SK-MEL-5 (cell line): ENCODE measurements around the gene TEX48. TPM values are rescaled to one million over a fixed set of nuclear protein-coding genes. Genes with fewer than 3 reads are reported as not detected.

ENCODE experiments used
- DNase-seq: peaks from one replicate; pipeline ENCODE4 v3.0.0-alpha.2; 2016; ENCODE audit warnings: low read depth, low spot score
- in situ Hi-C: cut with HindIII; loops from 2 replicates; pipeline ENCODE4 v1.10.0; 2016; ENCODE audit warnings: low sequenced_read_pairs, high pct_unique_total_duplicates, low pct_unique_long_range_greater_than_20kb
- total RNA-seq: library from RNA; depleted of rRNA; stranded (reverse); fragments of >200 nt; shearing (Covaris generic); gene quantifications from 2 replicates; pipeline ENCODE4 v1.2.3, GENCODE V29; 2014

Gene TEX48
- total RNA-seq, 1 experiment from 2014 or later = not detected

- DNase-seq = no peak
- in situ Hi-C loops = no loop called here
Observed at GRCh38 chr9:114678130-114678529, 3.9 kb downstream of the TEX48 start.

DNA sequence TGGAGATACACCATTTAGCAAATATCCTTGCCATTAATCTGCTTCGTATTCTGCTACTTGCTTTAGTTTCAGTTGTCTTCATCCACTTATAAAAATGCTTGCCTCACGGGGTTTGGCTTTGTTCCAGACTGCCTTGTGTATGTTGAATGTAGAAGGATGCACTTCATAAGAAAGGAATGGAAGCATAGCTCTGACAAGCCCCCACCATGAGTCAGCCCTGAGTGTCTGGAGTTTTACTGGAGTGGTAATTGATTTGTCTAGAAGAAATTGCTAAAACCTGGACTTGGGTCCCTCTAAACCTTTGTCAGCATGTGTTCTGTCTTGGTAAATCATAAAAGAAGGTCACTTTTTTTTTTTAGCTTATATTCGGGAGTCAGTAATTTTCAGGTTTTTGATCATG, 4.6 kb downstream of the TEX48 start:
- peak; percentile 85 for DNase-seq
- in situ Hi-C loops = no loop called here

- in situ Hi-C loops = no loop called here
- DNase-seq = no peak
Observed at GRCh38 chr9:114676901-114677300, 5.1 kb downstream of the TEX48 start.

- in situ Hi-C loops = no loop called here
- no peak for DNase-seq
Observed at GRCh38 chr9:114674798-114675540, 7.0 kb downstream of the TEX48 start.

- DNase-seq = no peak
- in situ Hi-C loops = no loop called here
Observed at GRCh38 chr9:114674076-114674797, 7.8 kb downstream of the TEX48 start.

DNA sequence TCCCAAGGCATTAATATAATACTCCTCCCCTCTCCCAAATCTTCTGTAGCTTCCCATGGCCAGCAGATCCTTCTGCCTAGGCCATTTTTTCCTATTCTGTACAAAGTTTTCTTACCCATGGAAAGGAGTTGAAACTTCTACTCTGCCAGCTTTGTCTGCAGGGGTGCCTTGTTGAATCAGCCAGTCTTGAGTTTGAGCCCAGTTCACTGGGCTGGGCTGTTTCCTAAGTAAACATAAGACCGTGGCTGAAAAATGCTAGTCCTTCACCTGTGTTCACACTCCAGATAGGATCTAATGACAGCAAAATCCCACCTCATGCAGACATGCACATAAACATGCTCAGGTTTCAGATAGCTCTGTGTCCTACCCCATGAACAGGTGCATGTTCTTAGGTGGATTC, 10.4 kb downstream of the TEX48 start:
- DNase-seq = no peak
- in situ Hi-C loops = no loop called here

DNA sequence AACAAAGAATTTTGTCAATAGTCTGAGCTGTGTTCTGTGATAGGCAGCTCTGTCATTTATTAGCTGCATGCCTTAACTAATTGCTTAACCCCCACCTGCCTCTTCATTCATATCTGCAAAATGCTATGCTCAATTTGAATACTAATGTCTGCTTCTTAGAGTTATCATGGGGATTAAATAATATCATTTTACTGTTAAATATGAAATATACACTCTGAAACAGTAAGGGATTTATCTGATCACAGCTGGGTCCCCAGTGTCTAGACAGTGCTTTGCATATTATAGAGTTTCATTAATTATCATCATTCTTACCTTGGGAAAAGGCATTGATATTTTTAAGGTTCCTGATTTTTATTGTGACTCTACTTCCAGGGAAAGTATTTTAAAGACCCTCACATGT, 12.0 kb downstream of the TEX48 start:
- no peak for DNase-seq
- in situ Hi-C loops = no loop called here

DNA sequence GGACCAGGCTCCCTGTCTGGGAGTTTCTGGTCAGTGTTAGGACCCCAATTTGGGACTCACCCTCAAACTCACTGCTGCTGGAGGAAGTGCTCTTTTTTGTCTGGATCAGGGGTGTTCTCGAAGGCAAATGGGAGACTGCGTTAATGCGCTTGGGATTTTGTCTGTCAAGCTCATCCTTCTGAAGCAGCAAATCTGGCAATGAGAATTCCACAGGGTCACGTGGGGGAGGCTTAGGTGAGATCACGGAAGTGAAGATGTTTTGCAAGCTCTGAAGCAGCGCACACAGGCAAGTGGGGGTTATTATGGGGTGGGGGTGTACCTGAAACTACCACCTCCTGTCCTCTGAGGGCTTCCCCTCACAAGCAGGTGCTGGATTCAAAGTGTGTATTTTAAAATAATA, 13.8 kb downstream of the TEX48 start:
- no peak for DNase-seq
- in situ Hi-C loops = no loop called here

DNA sequence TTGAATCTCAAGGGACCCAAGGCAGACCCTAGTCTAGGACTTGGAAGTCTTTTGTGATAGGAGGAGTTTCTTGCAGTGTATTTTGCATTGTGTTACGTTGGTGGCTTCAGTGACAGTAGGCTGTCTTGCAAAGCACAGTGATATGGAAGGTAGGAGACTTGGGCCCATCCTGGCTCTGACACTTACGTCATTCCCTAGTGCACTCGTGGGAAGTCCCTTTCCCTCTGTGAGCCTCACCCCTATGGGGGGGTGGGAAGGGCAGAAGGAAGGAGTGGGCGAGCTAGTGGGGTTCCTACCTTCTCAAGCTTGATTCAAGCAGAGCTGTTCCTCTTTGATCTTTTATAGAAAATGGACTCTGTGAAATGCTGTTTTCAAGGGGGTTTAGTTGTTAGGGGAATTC, 15.1 kb downstream of the TEX48 start:
- no peak for DNase-seq
- in situ Hi-C loops = no loop called here

DNA sequence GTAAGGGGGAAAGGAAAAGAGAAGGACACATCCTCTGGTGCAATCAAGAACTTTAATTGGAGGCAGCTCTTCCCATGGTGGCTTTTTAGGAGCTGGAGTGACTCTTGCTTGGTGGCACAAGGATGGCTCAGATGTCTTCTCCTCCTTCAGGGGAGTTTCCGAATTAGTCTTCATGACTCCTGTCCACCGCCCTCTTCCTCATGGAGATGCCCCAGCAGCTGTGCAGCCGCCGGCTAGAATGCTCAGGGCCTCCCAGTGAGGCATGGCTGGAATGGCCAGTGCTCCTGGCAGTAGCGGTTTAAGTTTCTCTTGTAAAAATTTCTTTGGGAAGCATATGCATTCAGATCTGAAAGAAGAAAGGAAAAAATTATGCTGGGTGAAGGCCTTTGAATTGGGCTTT, 15.6 kb downstream of the TEX48 start:
- in situ Hi-C loops = no loop called here
- DNase-seq = no peak

DNA sequence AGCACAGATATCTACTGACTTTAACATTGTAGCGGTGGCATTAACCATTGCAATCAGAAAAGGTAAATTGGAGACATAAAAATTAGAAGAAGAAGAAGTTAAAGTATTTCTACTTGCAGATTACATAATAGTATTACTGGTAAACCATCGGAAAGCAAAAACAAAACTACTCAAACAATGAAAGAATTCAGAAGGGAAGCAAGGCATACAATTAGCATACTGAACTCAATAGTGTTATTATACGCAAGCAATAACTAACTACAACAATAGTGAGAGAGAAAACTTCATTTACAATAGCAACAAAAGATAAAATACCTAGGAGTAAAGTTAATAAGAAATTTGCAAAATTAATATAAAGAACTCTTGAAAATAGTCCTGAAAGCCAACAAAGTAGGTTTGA, 17.8 kb downstream of the TEX48 start:
- DNase-seq = no peak
- in situ Hi-C loops = no loop called here

- DNase-seq = peak; percentile 61
- in situ Hi-C loops = no loop called here
Observed at GRCh38 chr9:114662081-114662989, 19.7 kb downstream of the TEX48 start.

GRCh38 chr9:114657705-114658104, 24.3 kb downstream of the TEX48 start, which contains the start of gene TEX53:
Gene TEX53 (minus strand): TSS chr9:114657805. CDS start chr9:114657774, 31 bp downstream.
- no peak for DNase-seq
- in situ Hi-C loops = no loop called here

DNA sequence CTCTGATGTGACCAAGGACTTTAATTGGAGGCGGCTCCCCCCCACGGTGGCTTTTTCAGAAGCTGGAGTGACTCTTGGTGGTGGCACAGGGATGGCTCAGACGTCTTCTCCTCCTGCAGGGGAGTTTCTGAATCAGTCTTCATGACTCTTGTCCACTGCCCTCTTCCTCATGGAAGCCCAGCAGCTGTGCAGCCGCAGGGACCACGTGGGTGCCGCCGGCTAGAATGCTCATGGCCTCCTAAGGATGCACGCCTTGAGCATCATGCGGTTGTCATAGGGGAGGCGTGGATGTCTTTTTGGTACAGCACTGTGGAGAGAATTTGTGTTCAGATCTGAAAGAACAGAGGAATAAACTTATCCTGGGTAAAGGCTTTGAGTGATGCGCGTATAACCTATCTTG, 25.7 kb downstream of the TEX48 start:
- DNase-seq = no peak
- in situ Hi-C loops = no loop called here

GRCh38 chr9:114655689-114656088, 26.3 kb downstream of the TEX48 start:
- DNase-seq = no peak

GRCh38 chr9:114653556-114654159, 28.3 kb downstream of the TEX48 start:
- DNase-seq = peak; percentile 87
- in situ Hi-C loops = no loop called here

More at GRCh38 chr9:114655689-114656088, 26.3 kb downstream of the TEX48 start:
- in situ Hi-C loops = no loop called here

GRCh38 chr9:114652776-114653555, 29.0 kb downstream of the TEX48 start:
- no peak for DNase-seq
- in situ Hi-C loops = no loop called here
